ENCODE measurements around the gene CORO1A. TPM values are rescaled to one million over a fixed set of nuclear protein-coding genes. Genes with fewer than 3 reads are reported as not detected.
"Not testable (repeated sequence)": the region's sequence is repeated elsewhere in the genome, so short reads cannot be mapped to it uniquely, and the experiment has no call there.

Gene CORO1A
- total and polyA plus RNA-seq, 3 experiments from 2014 or later: 889 to 1,446 (median 952) TPM

GRCh38 chr16:30152517-30152916, 30.9 kb upstream of the CORO1A start:
- Mint-ChIP-seq H3K4me1 (no peaks in the 10 kb centered on the region), H3K27me3 (peaks cover 0 to 4% of the 10 kb centered on the region in 2 donors), H3K36me3 (peaks cover 0 to 6% (median 2%) of the 10 kb centered on the region in 3 donors), H3K4me3 (no peak overlapping the region), H3K27ac (no peak overlapping the region), H3K9me3 (peaks cover 4 to 19% (median 12%) of the 10 kb centered on the region in 5 donors)
- no peaks in the 10 kb centered on the region for H3K9me3 ChIP-seq (ENCODE audit: low read length)
- no peaks in the 10 kb centered on the region for H3K4me1 ChIP-seq (ENCODE audit: insufficient read depth, low read length)
- ChIA-PET POLR2A (no interaction called here), CTCF (interaction anchor here (1.2 to 1.5 kb wide), 2 partner anchors 33 to 254 kb away, joined by 3 to 4 read pairs; no protein-coding TSS in a partner anchor)
- no peak overlapping the region for H3K4me3 ChIP-seq (ENCODE audit: low read length)
- no peak for DNase-seq
- H3K27ac ChIP-seq (ENCODE audit: low read depth, low read length): no peak overlapping the region
- no peaks in the 10 kb centered on the region for H3K27me3 ChIP-seq (ENCODE audit: insufficient read depth, low read length, poor library complexity, severe bottlenecking)
- no peaks in the 10 kb centered on the region for H3K36me3 ChIP-seq (ENCODE audit: insufficient read depth, low read length)

GRCh38 chr16:30155188-30155587, 28.2 kb upstream of the CORO1A start:
- POLR2A ChIA-PET: no interaction called here

GRCh38 chr16:30157214-30157613, 26.2 kb upstream of the CORO1A start:
- no peaks in the 10 kb centered on the region for H3K9me3 ChIP-seq (ENCODE audit: low read length)
- no peaks in the 10 kb centered on the region for H3K4me1 ChIP-seq (ENCODE audit: insufficient read depth, low read length)
- Mint-ChIP-seq H3K27ac (no peak overlapping the region), H3K27me3 (no peaks in the 10 kb centered on the region), H3K36me3 (no peaks in the 10 kb centered on the region), H3K9me3 (no peaks in the 10 kb centered on the region), H3K4me1 (peaks cover 0 to 1% (median under 1%) of the 10 kb centered on the region in 3 donors), H3K4me3 (no peak overlapping the region)
- CTCF ChIA-PET: interaction anchor here (1.2 kb wide), 1 partner anchor 14 kb away, joined by 5 read pairs; no protein-coding TSS in a partner anchor
- no peak overlapping the region for H3K4me3 ChIP-seq (ENCODE audit: low read length)
- no peak for DNase-seq
- no peak overlapping the region for H3K27ac ChIP-seq (ENCODE audit: low read depth, low read length)
- POLR2A ChIA-PET: no interaction called here
- H3K36me3 ChIP-seq (ENCODE audit: insufficient read depth, low read length): no peaks in the 10 kb centered on the region
- H3K27me3 ChIP-seq (ENCODE audit: insufficient read depth, low read length, poor library complexity, severe bottlenecking): no peaks in the 10 kb centered on the region

More at GRCh38 chr16:30155188-30155587, 28.2 kb upstream of the CORO1A start:
- no peak for DNase-seq
- Histone ChIP-seq H3K9me3 (ENCODE audit: low read length) (no peaks in the 10 kb centered on the region), H3K27ac (ENCODE audit: low read depth, low read length) (no peak overlapping the region), H3K36me3 (ENCODE audit: insufficient read depth, low read length) (no peaks in the 10 kb centered on the region), H3K27me3 (ENCODE audit: insufficient read depth, low read length, poor library complexity, severe bottlenecking) (no peaks in the 10 kb centered on the region), H3K4me3 (ENCODE audit: low read length) (no peak overlapping the region), H3K4me1 (ENCODE audit: insufficient read depth, low read length) (no peaks in the 10 kb centered on the region)
- CTCF ChIA-PET: interaction anchor here (1.0 kb wide), 1 partner anchor 12 kb away, joined by 3 read pairs; no protein-coding TSS in a partner anchor
- no peaks in the 10 kb centered on the region for H3K36me3 Mint-ChIP-seq
- H3K27me3 Mint-ChIP-seq: peaks cover 0 to 1% of the 10 kb centered on the region in 2 donors
- H3K4me3 Mint-ChIP-seq: no peak overlapping the region
- H3K27ac Mint-ChIP-seq: peak overlapping the region in 1 of 8 donors; percentile 81
- H3K4me1 Mint-ChIP-seq: no peaks in the 10 kb centered on the region
- H3K9me3 Mint-ChIP-seq: peaks cover 0 to 4% (median 0%) of the 10 kb centered on the region in 5 donors

DNA sequence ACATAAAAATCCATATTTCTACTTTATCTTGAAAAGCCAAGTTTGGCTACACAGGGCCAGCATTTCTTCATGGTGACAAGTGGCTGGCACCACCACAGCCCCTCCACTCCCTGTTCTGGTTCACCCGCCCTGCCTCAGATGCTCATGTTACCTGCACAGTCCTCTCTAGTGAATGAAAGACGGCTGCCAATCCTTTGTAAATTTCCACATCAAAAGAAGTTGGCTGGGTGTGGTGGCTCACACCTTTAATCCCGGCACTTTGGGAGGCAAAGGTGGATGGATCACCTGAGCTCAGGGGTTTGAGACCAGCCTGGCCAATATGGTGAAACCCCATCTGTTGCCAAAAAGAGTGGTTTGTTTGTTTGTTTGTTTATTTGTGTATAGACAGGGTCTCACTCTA, 19.9 kb upstream of the CORO1A start:
- no peak overlapping the region for H3K4me3 Mint-ChIP-seq
- no peaks in the 10 kb centered on the region for H3K9me3 Mint-ChIP-seq
- H3K9me3 ChIP-seq (ENCODE audit: low read length): no peaks in the 10 kb centered on the region
- DNase-seq: no peak
- peak overlapping the region in 2 of 8 donors; percentile 58 to 68 for H3K27ac Mint-ChIP-seq
- POLR2A ChIA-PET: interaction anchor here (0.7 kb wide), 1 partner anchor 22 kb away, joined by 3 read pairs; no protein-coding TSS in a partner anchor
- H3K36me3 ChIP-seq (ENCODE audit: insufficient read depth, low read length): no peaks in the 10 kb centered on the region
- H3K4me3 ChIP-seq (ENCODE audit: low read length): no peak overlapping the region
- H3K4me1 Mint-ChIP-seq: peaks cover 31 to 37% (median 35%) of the 10 kb centered on the region in 3 donors
- CTCF ChIA-PET: no interaction called here
- no peaks in the 10 kb centered on the region for H3K27me3 ChIP-seq (ENCODE audit: insufficient read depth, low read length, poor library complexity, severe bottlenecking)
- H3K36me3 Mint-ChIP-seq: no peaks in the 10 kb centered on the region
- H3K27me3 Mint-ChIP-seq: no peaks in the 10 kb centered on the region
- peaks cover 15% of the 10 kb centered on the region for H3K4me1 ChIP-seq (ENCODE audit: insufficient read depth, low read length)
- no peak overlapping the region for H3K27ac ChIP-seq (ENCODE audit: low read depth, low read length)

- H3K27ac ChIP-seq (ENCODE audit: low read depth, low read length): no peak overlapping the region
- Mint-ChIP-seq H3K4me1 (peaks cover 31 to 37% (median 35%) of the 10 kb centered on the region in 3 donors), H3K27me3 (no peaks in the 10 kb centered on the region), H3K27ac (peak overlapping the region; percentile 47 to 92 (median 74)), H3K4me3 (peak overlapping the region; percentile 20 to 75 (median 49)), H3K36me3 (no peaks in the 10 kb centered on the region), H3K9me3 (no peaks in the 10 kb centered on the region)
- H3K27me3 ChIP-seq (ENCODE audit: insufficient read depth, low read length, poor library complexity, severe bottlenecking): no peaks in the 10 kb centered on the region
- DNase-seq: peak in 2 of 5 donors; percentile 9 to 28
- peaks cover 15% of the 10 kb centered on the region for H3K4me1 ChIP-seq (ENCODE audit: insufficient read depth, low read length)
- ChIA-PET CTCF (no interaction called here), POLR2A (no interaction called here)
- H3K9me3 ChIP-seq (ENCODE audit: low read length): no peaks in the 10 kb centered on the region
- no peaks in the 10 kb centered on the region for H3K36me3 ChIP-seq (ENCODE audit: insufficient read depth, low read length)
- no peak overlapping the region for H3K4me3 ChIP-seq (ENCODE audit: low read length)
These were observed 17.1 kb upstream of the CORO1A start for GRCh38 chr16:30166202-30166902.

GRCh38 chr16:30168746-30169145, 14.7 kb upstream of the CORO1A start:
- H3K4me3 Mint-ChIP-seq; H3K4me3 ChIP-seq (ENCODE audit: low read length); H3K27me3 ChIP-seq (ENCODE audit: insufficient read depth, low read length, poor library complexity, severe bottlenecking); CTCF ChIA-PET; H3K27ac Mint-ChIP-seq; H3K9me3 Mint-ChIP-seq; H3K36me3 ChIP-seq (ENCODE audit: insufficient read depth, low read length); DNase-seq; POLR2A ChIA-PET; H3K27me3 Mint-ChIP-seq; H3K36me3 Mint-ChIP-seq; H3K27ac ChIP-seq (ENCODE audit: low read depth, low read length); H3K9me3 ChIP-seq (ENCODE audit: low read length): not testable (repeated sequence)
- peaks cover 15% of the 10 kb centered on the region for H3K4me1 ChIP-seq (ENCODE audit: insufficient read depth, low read length)
- H3K4me1 Mint-ChIP-seq: peaks cover 23 to 29% (median 27%) of the 10 kb centered on the region in 3 donors

GRCh38 chr16:30169416-30169815, 14.0 kb upstream of the CORO1A start:
- CTCF ChIA-PET; H3K36me3 ChIP-seq (ENCODE audit: insufficient read depth, low read length); POLR2A ChIA-PET; H3K36me3 Mint-ChIP-seq; H3K27me3 Mint-ChIP-seq; DNase-seq; H3K9me3 Mint-ChIP-seq; H3K4me3 Mint-ChIP-seq; H3K27ac Mint-ChIP-seq; H3K27me3 ChIP-seq (ENCODE audit: insufficient read depth, low read length, poor library complexity, severe bottlenecking); H3K27ac ChIP-seq (ENCODE audit: low read depth, low read length); H3K9me3 ChIP-seq (ENCODE audit: low read length); H3K4me3 ChIP-seq (ENCODE audit: low read length): not testable (repeated sequence)
- peaks cover 15% of the 10 kb centered on the region for H3K4me1 ChIP-seq (ENCODE audit: insufficient read depth, low read length)
- H3K4me1 Mint-ChIP-seq: peaks cover 23 to 29% (median 27%) of the 10 kb centered on the region in 3 donors

DNA sequence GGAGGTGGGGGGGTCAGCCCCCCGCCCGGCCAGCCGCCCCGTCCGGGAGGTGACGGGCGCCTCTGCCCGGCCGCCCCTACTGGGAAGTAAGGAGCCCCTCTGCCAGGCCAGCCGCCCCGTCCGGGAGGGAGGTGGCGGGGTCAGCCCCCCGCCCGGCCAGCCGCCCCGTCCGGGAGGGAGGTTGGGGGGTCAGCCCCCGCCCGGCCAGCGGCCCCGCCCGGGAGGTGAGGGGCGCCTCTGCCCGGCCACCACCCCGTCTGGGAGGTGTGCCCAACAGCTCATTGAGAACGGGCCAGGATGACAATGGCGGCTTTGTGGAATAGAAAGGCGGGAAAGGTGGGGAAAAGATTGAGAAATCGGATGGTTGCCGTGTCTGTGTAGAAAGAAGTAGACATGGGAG, 13.3 kb upstream of the CORO1A start:
- POLR2A ChIA-PET; H3K9me3 Mint-ChIP-seq; H3K4me3 ChIP-seq (ENCODE audit: low read length); H3K27ac ChIP-seq (ENCODE audit: low read depth, low read length); H3K27me3 Mint-ChIP-seq; H3K36me3 Mint-ChIP-seq; H3K27me3 ChIP-seq (ENCODE audit: insufficient read depth, low read length, poor library complexity, severe bottlenecking); H3K4me3 Mint-ChIP-seq; H3K27ac Mint-ChIP-seq; DNase-seq; H3K9me3 ChIP-seq (ENCODE audit: low read length); CTCF ChIA-PET; H3K36me3 ChIP-seq (ENCODE audit: insufficient read depth, low read length): not testable (repeated sequence)
- H3K4me1 ChIP-seq (ENCODE audit: insufficient read depth, low read length): peaks cover 15% of the 10 kb centered on the region
- H3K4me1 Mint-ChIP-seq: peaks cover 19 to 26% (median 23%) of the 10 kb centered on the region in 3 donors

All from CD8-positive, alpha-beta memory T cell (primary cell).